GM12878 (cell line): ENCODE data around the gene NHEJ1. TPM values are rescaled to one million over a fixed set of nuclear protein-coding genes. Genes with fewer than 3 reads are reported as not detected.

Experiments used
- ATAC-seq: fragments of 200-7000 bp; cut with Tn5 transposase; 3 replicates; pipeline ENCODE4 v1.9.1; 2020; ENCODE audit warnings: mild to moderate bottlenecking, moderate library complexity
- BruUV-seq: library from RNA; stranded (reverse); fragments of 400-500 nt; replicated peaks from 2 replicates; lab custom pipeline; 2021; lab: Mats Ljungman, UMichigan
- CTCF ChIA-PET: fragments of 300-600 bp; sonication (Branson Sonifier 250); formaldehyde crosslinking; extraction: SDS; loops from one replicate; lab custom pipeline; 2021; ENCODE audit warnings: inconsistent platforms; lab: Yijun Ruan, JAX
- POLR2A ChIA-PET: fragments of 350-600 bp; formaldehyde crosslinking; extraction: SDS; loops from one replicate; lab custom pipeline; 2021; ENCODE audit warnings: inconsistent platforms; lab: Charles Lee
- RAD21 ChIA-PET: fragments of 300-600 bp; sonication (Branson Sonifier 250); formaldehyde crosslinking; loops from one replicate; lab custom pipeline; 2023; ENCODE audit warnings: antibody characterized with exemption; ENCODE audit not compliant: unreplicated experiment; lab: Charles Lee
- SMC1A ChIA-PET: fragments of 300-600 bp; sonication (Branson Sonifier 250); formaldehyde crosslinking; loops from one replicate; lab custom pipeline; 2023; ENCODE audit not compliant: unreplicated experiment, uncharacterized antibody; lab: Charles Lee
- DNase-seq: peaks from one replicate; pipeline ENCODE4 v3.0.0-alpha.2; 2011; ENCODE audit warnings: low read depth, low spot score
- FAIRE-seq: peaks from 3 replicates; lab custom pipeline; 2011; peaks lifted over from hg19 to GRCh38; lab: Jason Lieb, UNC
- H2AFZ ChIP-seq: 2 replicates; pipeline ENCODE4 v1.6.0; 2011; ENCODE audit warnings: low read depth, low read length, control low read depth; ENCODE audit not compliant: control insufficient read depth
- H3K27ac ChIP-seq: 2 replicates; pipeline ENCODE4 v1.5.1; 2011; ENCODE audit warnings: control low read depth; ENCODE audit not compliant: control insufficient read depth, insufficient read depth
- H3K27me3 ChIP-seq, 2 experiments: replicated peaks in 1 of 2; 2 replicates each; pipeline versions ENCODE4 v1.6.0 to v1.6.1; 2011; ENCODE audit warnings: low read length in 1 of 2; ENCODE audit not compliant: control insufficient read depth in 2 of 2, insufficient read depth in 2 of 2
- H3K36me3 ChIP-seq, 2 experiments: 2 replicates each; pipeline ENCODE4 v1.5.1; 2011; ENCODE audit warnings: low read length in 1 of 2; ENCODE audit not compliant: control insufficient read depth in 2 of 2, insufficient read depth in 2 of 2
- H3K4me1 ChIP-seq: 2 replicates; pipeline ENCODE4 v1.6.1; 2011; ENCODE audit warnings: mild to moderate bottlenecking, low read length, moderate library complexity, mixed read lengths; ENCODE audit not compliant: control insufficient read depth, insufficient read depth
- H3K4me2 ChIP-seq: 2 replicates; pipeline ENCODE4 v1.6.0; 2011; ENCODE audit warnings: control low read depth; ENCODE audit not compliant: control insufficient read depth, insufficient read depth
- H3K4me3 ChIP-seq: fragments of 200-600 bp; sonication (generic); 2 replicates; pipeline ENCODE4 v1.5.1; 2016
- H3K79me2 ChIP-seq: 2 replicates; pipeline ENCODE4 v1.6.0; 2011; ENCODE audit warnings: low read length; ENCODE audit not compliant: control insufficient read depth, insufficient read depth
- H3K9ac ChIP-seq: 2 replicates; pipeline ENCODE4 v1.8.0; 2011; ENCODE audit warnings: low read length, control low read depth, mixed read lengths; ENCODE audit not compliant: control insufficient read depth, insufficient read depth
- H3K9me3 ChIP-seq: replicated peaks from 3 replicates; pipeline ENCODE4 v1.5.1; 2011; ENCODE audit warnings: mild to moderate bottlenecking, low read length; ENCODE audit not compliant: control insufficient read depth, insufficient read depth
- H4K20me1 ChIP-seq: 2 replicates; pipeline ENCODE4 v1.6.0; 2011; ENCODE audit not compliant: control insufficient read depth, insufficient read depth
- EZH2 ChIP-seq: IDR thresholded peaks from 2 replicates; pipeline ENCODE4 v1.6.1; 2012; ENCODE audit warnings: low read depth, mild to moderate bottlenecking, control low read depth, inconsistent platforms, low read length, borderline replicate concordance; ENCODE audit not compliant: control insufficient read depth
- PAX5 ChIP-seq: IDR thresholded peaks from 2 replicates; pipeline ENCODE4 v1.6.1; 2011; ENCODE audit warnings: low read depth, low read length, borderline replicate concordance
- POLR2AphosphoS2 ChIP-seq: IDR thresholded peaks from 2 replicates; pipeline ENCODE4 v1.6.1; 2011; ENCODE audit warnings: low read depth, mild to moderate bottlenecking, low read length, improper control_type of control experiment, moderate library complexity
- RELA ChIP-seq: fragments of 450-650 bp; IDR thresholded peaks from 2 replicates; pipeline ENCODE4 v1.8.0; 2014; ENCODE audit warnings: borderline replicate concordance; ENCODE audit not compliant: partially characterized antibody
- SMC3 ChIP-seq: IDR thresholded peaks from 2 replicates; pipeline ENCODE4 v1.6.1; 2011; ENCODE audit warnings: low read length, improper control_type of control experiment, borderline replicate concordance
- STAT3 ChIP-seq: IDR thresholded peaks from 2 replicates; pipeline ENCODE4 v1.6.1; 2011; ENCODE audit warnings: low read depth, low read length, improper control_type of control experiment
- ZNF217 ChIP-seq: fragments of 450-650 bp; IDR thresholded peaks from 2 replicates; pipeline ENCODE4 v1.6.1; 2017; ENCODE audit warnings: antibody characterized with exemption, mild to moderate bottlenecking
- ZSCAN29 ChIP-seq: fragments of 450-650 bp; IDR thresholded peaks from 2 replicates; pipeline ENCODE4 v1.6.1; 2017; ENCODE audit warnings: mild to moderate bottlenecking, moderate library complexity
- WGBS: methylation state at CpG from one replicate; pipeline ENCODE4 v1.1.6; 2016; ENCODE audit warnings: low lambda C conversion rate; ENCODE audit not compliant: insufficient replicate concordance, insufficient coverage; ENCODE audit errors: missing lambda C conversion rate; 5-methylcytosine and 5-hydroxymethylcytosine counted together
- in situ Hi-C: fragments of 300-500 bp; cut with MboI; formaldehyde crosslinking; loops from 9 replicates; pipeline ENCODE4 v1.14.3; 2018; ENCODE audit warnings: mixed read lengths
- intact Hi-C: fragments of 100-400 bp; cut with micrococcal nuclease; formaldehyde crosslinking; loops from one replicate; pipeline ENCODE4 v1.14.2; 2022; ENCODE audit not compliant: unreplicated experiment
- polyA plus RNA-seq, 11 experiments: library from polyadenylated mRNA; depleted of rRNA in 4 of 11; unstranded in 6 of 11; stranded (reverse) in 5 of 11; fragments of >200 nt; fragmentation: Nextera tagmentation in 4 of 11; fragmentation: Illumina TruSeq in 1 of 11; extraction: Ambion mirVana in 4 of 11; extraction: Trizol in 1 of 11; gene quantifications; 1 replicate in 1 of 11; 2 replicates in 10 of 11; pipeline versions ENCODE4 v1.2.1 to v1.2.3, GENCODE V29; 2011 to 2016; ENCODE audit warnings: inconsistent platforms in 2 of 11, missing spikeins in 2 of 11, low read depth in 1 of 11
- total RNA-seq, 4 experiments: library from RNA; depleted of rRNA in 3 of 4; stranded (reverse); fragments of >200 nt in 3 of 4; fragmentation: Illumina TruSeq in 1 of 4; extraction: Trizol in 1 of 4; gene quantifications; 2 replicates each; pipeline versions ENCODE4 v1.2.1 to v1.2.3, GENCODE V29; 2013 to 2021
- TF ChIP-seq, protein P1 (sequence below): IDR thresholded peaks from 2 replicates; pipeline ENCODE4 v1.6.1; 2011; ENCODE audit warnings: mild to moderate bottlenecking, low read depth, low read length, moderate library complexity; ENCODE audit not compliant: insufficient replicate concordance

NHEJ1 gene
- total and polyA plus RNA-seq, 10 of the 15 experiments (the other 5 are each of a cell fraction or from before 2014, with no cell fraction given) = 11.8 to 20.2 (median 17.0) TPM

DNA sequence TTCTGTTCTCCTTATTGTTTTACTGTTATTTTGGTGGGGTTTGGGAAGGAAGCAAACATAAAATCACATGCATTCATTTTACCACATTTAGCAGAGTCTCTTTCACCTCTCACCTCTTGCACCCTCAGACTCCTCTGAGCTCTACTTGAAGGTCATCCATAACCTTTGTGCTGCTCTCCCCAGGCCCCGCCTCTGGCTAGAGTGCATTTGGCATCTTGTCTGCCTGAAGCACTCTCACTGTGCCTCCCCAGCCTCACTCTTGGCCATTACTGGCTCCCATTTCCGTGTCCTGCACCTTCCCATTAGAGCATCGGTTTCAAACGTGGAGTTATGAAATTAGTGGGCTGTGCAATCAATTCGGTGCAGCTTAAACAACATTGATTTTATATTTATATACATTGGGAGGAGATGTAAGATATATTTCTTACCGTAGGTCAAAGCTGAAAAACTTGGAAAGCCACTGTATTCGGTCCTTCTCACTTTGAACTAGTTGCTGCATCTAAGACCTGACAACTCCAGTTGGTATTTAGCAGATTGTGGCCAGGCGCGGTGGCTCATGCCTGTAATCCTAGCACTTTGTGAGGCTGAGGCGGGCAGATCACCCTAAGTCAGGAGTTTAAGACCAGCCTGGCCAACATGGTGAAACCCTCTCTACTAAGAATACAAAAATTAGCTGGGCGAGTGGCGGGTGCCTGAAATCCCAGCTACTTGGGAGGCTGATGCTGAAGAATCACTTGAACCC lies 39.0 kb upstream of the NHEJ1 start:
- RAD21 ChIA-PET = no interaction called here
- H3K27ac ChIP-seq = no peak overlapping the region
- H2AFZ ChIP-seq = no peak overlapping the region
- TF ChIP-seq STAT3 (no peak), RELA (no peak), ZSCAN29 (no peak), POLR2AphosphoS2 (no peak), PAX5 (no peak), SMC3 (no peak), ZNF217 (no peak), EZH2 (no peak)
- TF ChIP-seq, protein P1, sequence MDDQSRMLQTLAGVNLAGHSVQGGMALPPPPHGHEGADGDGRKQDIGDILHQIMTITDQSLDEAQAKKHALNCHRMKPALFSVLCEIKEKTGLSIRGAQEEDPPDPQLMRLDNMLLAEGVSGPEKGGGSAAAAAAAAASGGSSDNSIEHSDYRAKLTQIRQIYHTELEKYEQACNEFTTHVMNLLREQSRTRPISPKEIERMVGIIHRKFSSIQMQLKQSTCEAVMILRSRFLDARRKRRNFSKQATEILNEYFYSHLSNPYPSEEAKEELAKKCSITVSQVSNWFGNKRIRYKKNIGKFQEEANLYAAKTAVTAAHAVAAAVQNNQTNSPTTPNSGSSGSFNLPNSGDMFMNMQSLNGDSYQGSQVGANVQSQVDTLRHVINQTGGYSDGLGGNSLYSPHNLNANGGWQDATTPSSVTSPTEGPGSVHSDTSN = no peak
- TF ChIP-seq, all 136 proteins: peak for 0
- ATAC-seq (no peak), DNase-seq (no peak), FAIRE-seq (no peak)
- no TSS peak for BruUV-seq
- H3K9me3 ChIP-seq = no peaks in the 10 kb centered on the region
- H4K20me1 ChIP-seq = no peaks in the 10 kb centered on the region
- no peaks in the 10 kb centered on the region for H3K79me2 ChIP-seq
- in situ Hi-C loops (no loop called here), intact Hi-C loops (no loop called here)
- no peaks in the 10 kb centered on the region for H3K36me3 ChIP-seq
- no peak overlapping the region for H3K4me2 ChIP-seq
- no peak overlapping the region for H3K4me3 ChIP-seq
- POLR2A ChIA-PET = interaction anchor here (1.6 kb wide), 1 partner anchor 18 kb away, joined by 4 read pairs; no protein-coding TSS in a partner anchor
- CTCF ChIA-PET = interaction anchor here (2.8 kb wide), 1 partner anchor 28 kb away, joined by 7 read pairs; no protein-coding TSS in a partner anchor
- 52% methylated on average over 12 of the region's 12 CpGs for WGBS
- H3K4me1 ChIP-seq = no peaks in the 10 kb centered on the region
- H3K9ac ChIP-seq = no peak overlapping the region
- no peaks in the 10 kb centered on the region for H3K27me3 ChIP-seq
- SMC1A ChIA-PET = interaction anchor here (0.8 kb wide), 1 partner anchor 29 kb away, joined by 3 read pairs; no protein-coding TSS in a partner anchor
